GM19351 (cell line): ENCODE measurements around the gene TCF7L1.

Experiments
- ATAC-seq: cut with Tn5 transposase; IDR thresholded peaks from one replicate; pipeline ENCODE4 v1.9.1; 2021; ENCODE audit warnings: mild to moderate bottlenecking, moderate library complexity; ENCODE audit not compliant: unreplicated experiment

Gene TCF7L1

GRCh38 chr2:85273738-85274731 is 140.8 kb downstream of the TCF7L1 start:
- no peak for ATAC-seq

- ATAC-seq, result no peak
Measured at GRCh38 chr2:85275984-85276540, 142.9 kb downstream of the TCF7L1 start.

GRCh38 chr2:85276571-85277118 is 143.5 kb downstream of the TCF7L1 start:
- no peak for ATAC-seq

DNA sequence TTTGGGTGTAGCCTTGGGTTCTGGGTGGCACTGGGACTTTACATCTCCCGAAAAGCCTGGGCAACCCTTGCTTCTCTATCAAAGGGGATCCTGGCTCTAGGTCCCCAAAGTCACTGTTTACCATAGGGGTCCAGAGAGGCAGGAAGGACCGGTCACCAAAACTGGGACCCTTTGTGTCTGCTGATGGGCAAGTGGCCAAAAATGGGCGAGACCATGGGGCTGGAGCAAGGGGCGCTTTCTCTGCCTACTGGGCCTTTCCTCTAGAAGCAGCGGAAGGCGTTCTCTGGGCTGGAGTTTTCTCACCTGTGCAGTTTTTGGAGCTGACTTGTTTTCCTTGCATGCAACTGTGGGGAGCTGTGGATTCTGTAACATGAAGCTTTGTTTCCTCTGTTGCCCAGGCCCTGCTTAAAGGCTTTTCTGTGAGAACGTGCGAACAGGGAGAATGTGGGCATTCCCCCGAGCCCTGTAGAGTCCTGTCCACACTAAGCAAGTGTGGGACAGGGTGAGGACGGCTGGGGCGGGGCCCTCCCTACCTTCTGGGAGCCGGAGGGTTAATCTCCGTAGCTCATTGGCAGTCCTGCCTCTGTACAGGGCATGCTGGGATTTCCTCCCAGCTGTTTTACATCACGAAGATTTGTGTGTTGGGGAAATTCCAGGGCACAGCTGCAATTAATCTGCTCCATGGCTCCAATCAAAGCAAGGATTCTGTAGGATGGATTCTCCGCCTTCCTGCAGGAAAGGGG is 144.4 kb downstream of the TCF7L1 start:
- no peak for ATAC-seq

DNA sequence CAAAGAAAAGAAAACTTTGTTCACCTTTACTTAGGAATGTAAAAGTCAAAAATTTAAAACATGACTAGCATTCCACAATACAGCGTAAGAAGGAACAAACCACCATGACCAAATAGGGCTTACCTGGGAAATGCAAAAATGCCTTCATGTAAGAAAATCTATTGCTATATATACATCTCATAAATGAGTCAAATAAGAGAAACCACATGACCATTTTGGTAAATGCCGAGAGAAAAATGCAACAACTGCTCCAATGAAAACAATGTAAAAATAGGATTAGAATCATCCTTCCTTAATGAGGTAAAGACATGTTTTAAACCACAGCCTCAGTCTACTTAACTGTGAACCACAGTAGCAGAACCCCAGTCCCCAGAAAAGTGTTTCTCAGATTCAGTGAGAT is 145.2 kb downstream of the TCF7L1 start:
- no peak for ATAC-seq

- no peak for ATAC-seq
Measured at GRCh38 chr2:85281553-85281952, 148.4 kb downstream of the TCF7L1 start.

GRCh38 chr2:85282914-85283313 is 149.7 kb downstream of the TCF7L1 start:
- ATAC-seq, result no peak

DNA sequence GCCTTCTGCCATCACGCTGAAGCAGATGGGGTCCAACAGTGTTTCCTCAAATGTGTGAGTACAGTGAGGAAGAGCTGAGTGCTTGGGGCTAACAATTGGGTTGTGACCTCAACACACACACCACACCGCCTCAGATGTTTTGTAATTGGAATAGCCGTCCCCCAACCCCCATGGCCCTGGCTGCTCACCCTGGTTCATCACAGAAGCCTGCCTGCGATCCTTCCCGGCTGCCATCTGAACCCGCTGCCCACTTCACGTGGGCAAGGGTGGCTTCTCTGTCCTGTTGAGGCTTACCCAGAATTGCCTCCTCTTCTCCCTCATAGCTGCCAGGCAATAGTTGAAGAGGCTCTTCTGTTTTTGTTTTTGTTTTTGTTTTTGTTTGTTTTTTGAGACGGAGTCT is 150.4 kb downstream of the TCF7L1 start:
- no peak for ATAC-seq

DNA sequence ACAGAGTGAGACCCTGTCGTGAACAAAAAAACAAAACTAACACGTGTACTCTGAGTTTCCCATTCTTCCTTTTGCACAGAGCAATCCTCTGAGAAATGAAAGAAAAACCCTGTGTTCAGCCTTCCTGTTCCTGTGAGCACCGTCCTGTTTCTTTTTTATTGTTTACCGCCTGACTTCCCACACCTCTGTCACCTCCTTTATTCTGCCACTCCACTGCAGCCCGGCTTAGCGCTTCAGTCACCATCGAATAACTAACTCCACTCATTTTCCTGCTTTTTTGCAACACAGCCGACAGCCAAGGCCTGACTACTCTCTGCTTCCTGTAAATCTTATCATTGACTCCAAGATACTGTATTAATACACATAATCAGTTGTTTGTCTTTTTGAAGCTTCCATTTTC is 153.7 kb downstream of the TCF7L1 start:
- ATAC-seq, result no peak

DNA sequence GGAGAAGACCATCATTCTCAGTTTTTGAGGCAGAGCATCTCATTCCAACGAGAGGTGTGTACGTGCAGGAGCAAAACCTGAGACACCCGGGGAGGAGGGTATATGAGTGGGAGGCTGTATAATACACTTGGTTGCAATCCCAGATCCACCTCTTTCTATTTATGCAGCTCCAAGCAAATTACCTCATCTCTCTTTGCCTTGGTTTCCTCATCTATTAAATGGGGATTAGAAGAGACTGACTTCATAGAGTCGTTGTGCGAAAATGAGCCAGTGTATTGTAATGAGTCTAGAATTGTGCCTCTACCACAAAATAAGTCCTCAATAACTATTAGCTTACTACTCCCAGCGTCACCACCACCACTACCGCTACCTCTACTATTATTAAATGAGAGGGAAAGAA is 154.5 kb downstream of the TCF7L1 start:
- ATAC-seq, result no peak

DNA sequence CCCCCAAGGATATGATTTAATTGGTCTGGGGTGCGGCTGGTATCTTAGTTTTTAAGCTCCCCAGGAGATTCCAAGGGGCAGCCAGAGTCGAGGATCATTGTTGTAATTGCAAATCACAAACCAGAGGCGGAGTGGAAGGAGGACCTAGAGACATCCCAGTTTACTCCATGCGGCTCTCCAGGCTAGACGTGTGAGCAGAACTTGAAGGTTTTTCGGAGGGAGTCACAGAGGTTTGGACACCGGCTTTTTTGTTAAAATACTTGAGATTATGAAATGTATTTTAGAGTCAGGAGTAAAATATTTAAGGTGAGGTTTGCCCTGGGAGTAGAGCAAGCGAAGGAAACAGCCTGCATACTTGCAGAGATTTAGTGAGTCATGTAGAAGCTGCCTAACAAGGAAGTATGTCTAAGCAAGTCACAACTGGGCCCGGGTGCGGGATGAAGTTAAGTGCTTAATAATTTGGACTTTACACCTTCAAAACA is 155.1 kb downstream of the TCF7L1 start:
- no peak for ATAC-seq

DNA sequence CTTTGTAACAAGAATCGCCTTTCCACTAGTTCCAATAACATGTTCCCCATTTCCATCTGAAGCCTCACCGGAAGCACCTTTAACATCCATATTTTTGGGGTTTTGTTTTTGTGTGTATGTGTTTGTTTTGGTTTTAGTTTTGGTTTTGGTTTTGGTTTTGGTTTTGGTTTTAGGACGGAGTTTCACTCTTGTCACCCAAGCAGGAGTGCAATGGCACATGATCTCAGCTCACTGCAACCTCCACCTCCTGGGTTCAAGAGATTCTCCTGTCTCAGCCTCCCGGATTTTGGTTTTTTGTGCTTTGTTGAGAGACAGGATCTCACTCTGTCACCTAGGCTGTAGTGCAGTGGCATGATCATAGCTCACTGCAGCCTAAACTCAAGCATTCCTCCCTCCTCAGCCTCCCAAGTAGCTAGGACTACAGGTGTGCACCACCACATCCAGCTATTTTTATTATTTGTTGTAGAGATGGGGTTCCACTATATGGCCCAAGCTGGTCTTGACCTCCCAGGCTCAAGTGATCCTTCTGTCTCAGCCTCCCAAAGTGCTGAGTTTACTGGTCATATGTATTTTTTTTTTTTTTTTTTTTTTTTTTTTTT is 158.3 kb downstream of the TCF7L1 start:
- ATAC-seq, result no peak

DNA sequence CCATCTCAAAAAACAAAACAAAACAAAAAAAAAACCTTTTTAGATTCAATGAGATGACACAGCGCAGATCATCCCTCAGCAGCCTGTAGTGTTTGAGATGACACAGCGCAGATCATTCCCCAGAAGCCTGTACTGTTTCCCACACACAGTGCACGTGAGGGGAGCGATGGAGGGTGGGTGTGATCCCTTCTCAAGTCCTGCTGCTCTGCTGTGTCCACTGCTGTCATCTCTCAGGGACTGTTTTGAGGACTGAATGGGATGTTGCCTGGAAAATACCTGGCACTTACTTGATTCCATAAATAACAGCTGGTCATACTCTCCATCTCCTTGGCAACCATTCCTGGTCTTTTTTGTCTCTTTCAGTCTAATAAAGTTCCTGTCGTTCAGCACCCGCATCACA is 168.9 kb downstream of the TCF7L1 start:
- ATAC-seq, result no peak

DNA sequence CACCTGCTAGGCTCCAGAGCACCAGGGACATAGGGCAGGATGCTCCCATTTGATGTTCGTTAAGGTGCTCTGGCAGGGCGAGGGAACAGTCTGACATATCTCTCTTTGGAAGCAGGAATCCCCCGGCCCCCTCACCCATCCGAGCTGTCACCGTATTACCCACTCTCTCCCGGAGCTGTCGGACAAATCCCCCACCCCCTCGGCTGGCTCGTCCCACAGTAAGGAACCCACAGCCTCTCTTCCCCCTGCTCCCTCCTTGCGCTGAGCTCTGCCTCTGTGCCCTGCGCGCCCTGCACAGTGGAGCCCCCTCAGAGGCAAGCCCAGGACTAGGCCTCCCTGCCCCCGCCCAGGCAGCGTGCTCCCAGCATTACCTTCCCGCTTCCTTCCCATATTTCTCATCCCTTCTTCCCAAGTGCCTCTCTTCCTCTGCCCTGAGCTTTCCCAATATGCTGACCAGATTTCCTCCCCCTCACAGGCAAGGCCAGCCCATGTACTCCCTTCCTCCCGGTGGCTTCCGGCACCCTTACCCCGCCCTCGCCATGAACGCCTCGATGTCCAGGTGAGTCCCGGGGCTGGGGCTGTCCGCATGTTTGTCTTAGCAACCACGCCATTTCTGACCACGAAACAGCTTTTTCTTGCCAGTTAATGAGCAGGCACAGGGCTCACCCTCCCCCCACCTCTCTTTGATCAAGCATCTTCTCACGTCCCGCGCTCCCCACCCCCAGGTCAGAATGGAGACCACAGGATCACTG is 170.8 kb downstream of the TCF7L1 start:
- ATAC-seq, result no peak

DNA sequence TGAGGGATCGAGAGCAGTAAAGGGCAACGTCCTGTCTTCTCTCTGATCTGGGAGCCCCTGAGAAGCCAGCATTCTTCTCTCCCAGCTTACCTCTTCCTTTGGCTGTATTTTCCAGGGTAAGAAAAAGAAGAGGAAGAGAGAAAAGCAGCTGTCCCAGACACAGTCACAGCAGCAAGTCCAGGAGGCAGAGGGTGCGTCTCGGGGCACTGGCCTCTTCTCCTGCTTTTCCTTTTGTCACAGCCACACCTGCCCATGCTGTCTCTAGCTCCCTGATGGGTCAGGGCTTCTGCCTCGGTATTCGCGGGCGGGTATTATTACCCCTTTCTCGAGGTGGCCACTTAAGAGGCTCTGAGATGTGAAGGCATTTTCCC is 174.3 kb downstream of the TCF7L1 start:
- no peak for ATAC-seq

DNA sequence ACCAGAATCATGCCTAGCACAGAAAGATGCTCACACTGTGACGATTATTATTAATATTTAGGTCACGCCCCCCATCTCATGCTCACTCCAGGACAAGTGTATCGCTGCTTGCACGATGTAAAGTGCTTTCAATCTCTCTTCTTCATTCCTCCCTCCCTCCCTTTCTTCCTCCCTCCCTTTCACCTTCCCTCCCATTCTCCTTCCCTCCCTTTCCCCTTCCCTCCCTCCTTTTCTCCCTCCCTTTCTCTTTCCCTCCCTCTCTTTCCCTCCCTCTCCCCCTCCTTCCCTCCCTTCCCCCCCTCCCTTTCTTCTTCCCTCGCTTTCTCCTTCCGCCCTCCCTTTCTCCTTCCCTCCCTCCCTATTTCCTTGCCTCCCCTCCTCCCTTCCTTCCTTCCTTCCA is 175.0 kb downstream of the TCF7L1 start:
- ATAC-seq, result no peak

GRCh38 chr2:85308896-85309555 is 175.8 kb downstream of the TCF7L1 start:
- no peak for ATAC-seq

- ATAC-seq, result no peak
Measured at GRCh38 chr2:85309699-85310321, 176.6 kb downstream of the TCF7L1 start.

DNA sequence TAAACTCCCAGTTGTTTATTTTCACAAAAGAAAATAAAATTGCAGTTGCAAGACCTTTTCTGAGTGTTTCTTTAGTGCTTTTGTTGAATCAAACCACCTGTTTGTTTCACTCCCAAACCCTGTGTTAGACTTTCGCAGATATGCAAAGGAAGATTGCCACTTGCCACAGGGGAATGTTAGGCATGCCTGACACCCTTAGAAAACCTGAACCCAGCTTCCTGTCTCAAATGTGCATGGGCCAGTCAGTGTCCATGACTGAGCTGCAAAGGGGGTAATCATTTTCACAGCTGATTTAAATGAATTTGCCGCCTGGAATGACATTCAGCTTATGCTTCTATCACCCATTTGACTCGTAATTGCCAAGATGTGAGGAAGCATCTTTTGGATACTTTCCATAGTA is 177.1 kb downstream of the TCF7L1 start:
- ATAC-seq, result no peak
